WERI-Rb-1 (cell line): Measurements from ENCODE around the gene ATRN.

Experiments used
- DNase-seq: peaks from one replicate; pipeline ENCODE4 v3.0.0-alpha.2; 2020
- H3K27ac ChIP-seq: fragments of 250-450 bp; sonication (Bioruptor Pico); 2 replicates; pipeline ENCODE4 v1.5.1; 2020; ENCODE audit warnings: mild to moderate bottlenecking, moderate library complexity
- H3K27me3 ChIP-seq: fragments of 250-450 bp; sonication (Bioruptor Pico); 2 replicates; pipeline ENCODE4 v1.5.1; 2021; ENCODE audit warnings: mild to moderate bottlenecking, low read depth, moderate library complexity; ENCODE audit not compliant: insufficient read depth, severe bottlenecking
- H3K36me3 ChIP-seq: fragments of 250-450 bp; sonication (Bioruptor Pico); 2 replicates; pipeline ENCODE4 v1.5.1; 2020; ENCODE audit warnings: mild to moderate bottlenecking, moderate library complexity
- H3K4me3 ChIP-seq: 2 replicates; pipeline ENCODE4 v1.5.1; 2011; ENCODE audit warnings: low read depth, mild to moderate bottlenecking, control low read depth, low read length
- H3K9me3 ChIP-seq: fragments of 250-450 bp; sonication (Bioruptor Pico); 2 replicates; pipeline ENCODE4 v1.5.1; 2021; ENCODE audit warnings: mild to moderate bottlenecking, moderate library complexity; ENCODE audit not compliant: severe bottlenecking
- CTCF ChIP-seq: IDR thresholded peaks from 2 replicates; pipeline ENCODE4 v1.5.1; 2011; ENCODE audit warnings: low read depth, mild to moderate bottlenecking, control low read depth, inconsistent platforms, low read length

The ATRN gene

GRCh38 chr20:3572151-3572550 lies 101.3 kb downstream of the ATRN start:
- no peak for DNase-seq
- no peaks in the 10 kb centered on the region for H3K27me3 ChIP-seq
- H3K9me3 ChIP-seq: no peaks in the 10 kb centered on the region
- TF ChIP-seq CTCF: no peak
- no peak overlapping the region for H3K27ac ChIP-seq
- no peak overlapping the region for H3K4me3 ChIP-seq
- H3K36me3 ChIP-seq: no peaks in the 10 kb centered on the region; the same call in none of the 2 replicates

- TF ChIP-seq CTCF: no peak
- Histone ChIP-seq H3K27me3 (no peaks in the 10 kb centered on the region), H3K4me3 (no peak overlapping the region), H3K9me3 (no peaks in the 10 kb centered on the region), H3K36me3 (peaks cover 8% of the 10 kb centered on the region), H3K27ac (no peak overlapping the region)
- no peak for DNase-seq
Measured at GRCh38 chr20:3576363-3576762, 105.5 kb downstream of the ATRN start.

GRCh38 chr20:3577366-3577765 lies 106.5 kb downstream of the ATRN start:
- no peak for TF ChIP-seq CTCF
- Histone ChIP-seq H3K4me3 (no peak overlapping the region), H3K36me3 (peaks cover 11% of the 10 kb centered on the region), H3K9me3 (no peaks in the 10 kb centered on the region), H3K27me3 (no peaks in the 10 kb centered on the region), H3K27ac (no peak overlapping the region)
- no peak for DNase-seq

GRCh38 chr20:3580412-3580811 lies 109.6 kb downstream of the ATRN start:
- no peak for TF ChIP-seq CTCF
- no peak overlapping the region for H3K4me3 ChIP-seq
- no peak overlapping the region for H3K27ac ChIP-seq
- no peak for DNase-seq
- H3K27me3 ChIP-seq: no peaks in the 10 kb centered on the region
- no peaks in the 10 kb centered on the region for H3K9me3 ChIP-seq
- H3K36me3 ChIP-seq: peaks cover 24% of the 10 kb centered on the region

- no peaks in the 10 kb centered on the region for H3K27me3 ChIP-seq
- H3K36me3 ChIP-seq: peaks cover 20% of the 10 kb centered on the region
- no peak for TF ChIP-seq CTCF
- no peak for DNase-seq
- H3K9me3 ChIP-seq: no peaks in the 10 kb centered on the region
- H3K27ac ChIP-seq: no peak overlapping the region
- no peak overlapping the region for H3K4me3 ChIP-seq
Measured at GRCh38 chr20:3583765-3584164, 112.9 kb downstream of the ATRN start.

- Histone ChIP-seq H3K4me3 (no peak overlapping the region), H3K36me3 (peaks cover 20% of the 10 kb centered on the region), H3K27ac (no peak overlapping the region), H3K9me3 (no peaks in the 10 kb centered on the region), H3K27me3 (no peaks in the 10 kb centered on the region)
- no peak for DNase-seq
- no peak for TF ChIP-seq CTCF
Measured at GRCh38 chr20:3586093-3586492, 115.3 kb downstream of the ATRN start.
